DOHH2 (cell line): ENCODE results near the gene TRIM46.

Source experiments
- CTCF ChIP-seq: fragments of 200-600 bp; sonication (generic); IDR thresholded peaks from one replicate; pipeline ENCODE4 v1.5.1; 2014; ENCODE audit warnings: antibody characterized with exemption, mild to moderate bottlenecking, low read depth, low read length; ENCODE audit not compliant: poor library complexity, severe bottlenecking
- EZH2phosphoT487 ChIP-seq: fragments of 200-600 bp; sonication (generic); IDR thresholded peaks from 2 replicates; pipeline ENCODE4 v1.6.1; 2017; ENCODE audit warnings: borderline replicate concordance, mild to moderate bottlenecking, antibody characterized with exemption, low read length, moderate library complexity, mixed read lengths

GRCh38 chr1:155141749-155142148, 31.9 kb upstream of the TRIM46 start:
- TF ChIP-seq CTCF (no peak), EZH2phosphoT487 (no peak)
